Glutamatergic neuron (in vitro differentiated cells): ENCODE results near the gene DGKK. TPM values are rescaled to one million over a fixed set of nuclear protein-coding genes. Genes with fewer than 3 reads are reported as not detected.

ENCODE experiments used
- DNase-seq: peaks from one replicate; pipeline ENCODE4 v3.0.0; 2022
- H3K27ac Mint-ChIP-seq: one replicate; pipeline ENCODE4 v1.8.0; 2020; ENCODE audit warnings: mild to moderate bottlenecking, mixed read lengths, inconsistent platforms; ENCODE audit not compliant: unreplicated experiment
- H3K27me3 Mint-ChIP-seq: one replicate; pipeline ENCODE4 v1.8.0; 2020; ENCODE audit warnings: mild to moderate bottlenecking, moderate library complexity, mixed read lengths, inconsistent platforms; ENCODE audit not compliant: unreplicated experiment
- H3K36me3 Mint-ChIP-seq: one replicate; pipeline ENCODE4 v1.8.0; 2020; ENCODE audit warnings: mild to moderate bottlenecking, mixed read lengths, inconsistent platforms; ENCODE audit not compliant: unreplicated experiment
- H3K4me1 Mint-ChIP-seq: one replicate; pipeline ENCODE4 v1.8.0; 2020; ENCODE audit warnings: mild to moderate bottlenecking, low read depth, mixed read lengths, inconsistent platforms; ENCODE audit not compliant: unreplicated experiment
- H3K4me3 Mint-ChIP-seq: one replicate; pipeline ENCODE4 v1.8.0; 2020; ENCODE audit warnings: mild to moderate bottlenecking, mixed read lengths, inconsistent platforms; ENCODE audit not compliant: unreplicated experiment
- H3K9me3 Mint-ChIP-seq: one replicate; pipeline ENCODE4 v1.8.0; 2020; ENCODE audit warnings: mild to moderate bottlenecking, moderate library complexity, mixed read lengths, inconsistent platforms; ENCODE audit not compliant: unreplicated experiment
- total RNA-seq: library from RNA; stranded (reverse); fragmentation: NEBNext Ultra II Directional; extraction: Animal tissue kit (Norgen Biotek cat#: 25700); gene quantifications from one replicate; pipeline ENCODE4 v1.2.1, GENCODE V29; 2021; ENCODE audit not compliant: unreplicated experiment
- TF ChIP-seq, protein P1 (sequence below): fragments of 200-600 bp; sonication (generic); IDR thresholded peaks from one replicate; pipeline ENCODE4 v1.5.0; 2021; ENCODE audit not compliant: partially characterized antibody, unreplicated experiment

DGKK gene
- total RNA-seq, 1 donor from 2014 or later = not detected

DNA sequence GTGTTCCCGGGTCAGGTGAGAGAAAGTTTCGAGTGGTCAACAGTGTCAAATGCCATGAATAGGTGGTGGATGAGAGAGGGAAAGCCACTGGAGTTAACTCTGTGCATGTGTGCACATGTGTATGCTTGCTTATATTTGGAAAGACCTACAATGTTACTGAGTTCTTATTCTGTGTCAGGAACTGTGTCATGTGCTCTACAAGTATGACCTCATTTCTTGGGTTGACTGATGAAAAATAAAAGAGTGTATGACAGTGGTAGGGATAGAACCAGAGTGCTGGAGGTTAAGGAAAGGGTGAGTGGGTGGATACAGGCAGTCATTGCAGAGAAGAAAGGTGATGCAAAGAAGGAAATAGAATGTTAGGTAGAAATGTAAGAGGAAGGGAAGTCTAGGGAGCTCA lies 22.1 kb upstream of the DGKK start:
- H3K4me1 Mint-ChIP-seq = no peaks in the 10 kb centered on the region
- H3K9me3 Mint-ChIP-seq = peaks cover 2% of the 10 kb centered on the region
- no peaks in the 10 kb centered on the region for H3K36me3 Mint-ChIP-seq
- TF ChIP-seq, protein P1, sequence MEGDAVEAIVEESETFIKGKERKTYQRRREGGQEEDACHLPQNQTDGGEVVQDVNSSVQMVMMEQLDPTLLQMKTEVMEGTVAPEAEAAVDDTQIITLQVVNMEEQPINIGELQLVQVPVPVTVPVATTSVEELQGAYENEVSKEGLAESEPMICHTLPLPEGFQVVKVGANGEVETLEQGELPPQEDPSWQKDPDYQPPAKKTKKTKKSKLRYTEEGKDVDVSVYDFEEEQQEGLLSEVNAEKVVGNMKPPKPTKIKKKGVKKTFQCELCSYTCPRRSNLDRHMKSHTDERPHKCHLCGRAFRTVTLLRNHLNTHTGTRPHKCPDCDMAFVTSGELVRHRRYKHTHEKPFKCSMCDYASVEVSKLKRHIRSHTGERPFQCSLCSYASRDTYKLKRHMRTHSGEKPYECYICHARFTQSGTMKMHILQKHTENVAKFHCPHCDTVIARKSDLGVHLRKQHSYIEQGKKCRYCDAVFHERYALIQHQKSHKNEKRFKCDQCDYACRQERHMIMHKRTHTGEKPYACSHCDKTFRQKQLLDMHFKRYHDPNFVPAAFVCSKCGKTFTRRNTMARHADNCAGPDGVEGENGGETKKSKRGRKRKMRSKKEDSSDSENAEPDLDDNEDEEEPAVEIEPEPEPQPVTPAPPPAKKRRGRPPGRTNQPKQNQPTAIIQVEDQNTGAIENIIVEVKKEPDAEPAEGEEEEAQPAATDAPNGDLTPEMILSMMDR = no peak
- H3K4me3 Mint-ChIP-seq = no peak overlapping the region
- DNase-seq = no peak
- H3K27ac Mint-ChIP-seq = no peak overlapping the region
- H3K27me3 Mint-ChIP-seq = no peaks in the 10 kb centered on the region

DNA sequence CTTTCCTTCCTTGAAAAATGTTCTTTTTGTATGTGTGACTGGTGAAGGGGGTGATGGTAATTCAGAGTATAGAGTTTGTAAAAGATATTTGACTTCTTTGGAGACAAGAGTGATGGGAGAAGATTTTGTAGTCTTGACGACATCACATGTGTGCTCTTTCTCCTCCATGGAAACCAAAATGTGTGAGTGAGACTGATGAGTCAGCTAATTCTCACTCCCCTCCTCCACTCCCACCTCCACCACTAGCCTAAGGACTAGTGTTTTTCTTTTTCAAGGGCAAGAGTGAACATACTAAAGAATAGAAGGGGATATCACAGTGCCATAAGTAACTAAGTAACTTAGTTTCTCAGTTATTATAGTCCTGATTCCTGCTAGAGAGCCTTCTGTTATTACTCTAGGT lies 14.0 kb upstream of the DGKK start:
- TF ChIP-seq, protein P1 = no peak
- H3K27ac Mint-ChIP-seq = no peak overlapping the region
- no peaks in the 10 kb centered on the region for H3K27me3 Mint-ChIP-seq
- no peaks in the 10 kb centered on the region for H3K4me1 Mint-ChIP-seq
- H3K9me3 Mint-ChIP-seq = no peaks in the 10 kb centered on the region
- H3K36me3 Mint-ChIP-seq = no peaks in the 10 kb centered on the region
- H3K4me3 Mint-ChIP-seq = no peak overlapping the region
- no peak for DNase-seq

DNA sequence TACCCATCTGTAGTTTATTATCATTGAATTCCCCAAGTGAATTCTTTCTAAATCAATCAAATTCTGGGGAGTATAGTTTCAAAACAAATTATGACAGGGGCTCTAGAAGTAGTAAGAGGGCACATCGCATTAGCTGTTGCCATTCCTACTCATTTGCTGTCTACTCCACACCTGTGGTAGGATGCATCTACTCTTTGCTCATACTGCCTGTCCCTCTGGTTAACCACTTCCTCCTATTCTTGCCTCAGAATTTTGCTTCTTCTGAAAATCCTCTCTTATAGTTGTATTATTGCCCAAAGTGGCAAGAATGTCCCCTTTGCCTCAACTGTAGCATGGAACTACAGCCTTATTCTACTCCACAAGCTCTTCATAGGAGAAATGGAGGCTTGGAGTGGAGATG lies 12.7 kb upstream of the DGKK start:
- H3K27ac Mint-ChIP-seq = no peak overlapping the region
- H3K27me3 Mint-ChIP-seq = no peaks in the 10 kb centered on the region
- H3K4me3 Mint-ChIP-seq = no peak overlapping the region
- no peak for DNase-seq
- TF ChIP-seq, protein P1 = no peak
- H3K36me3 Mint-ChIP-seq = no peaks in the 10 kb centered on the region
- no peaks in the 10 kb centered on the region for H3K4me1 Mint-ChIP-seq
- H3K9me3 Mint-ChIP-seq = no peaks in the 10 kb centered on the region

DNA sequence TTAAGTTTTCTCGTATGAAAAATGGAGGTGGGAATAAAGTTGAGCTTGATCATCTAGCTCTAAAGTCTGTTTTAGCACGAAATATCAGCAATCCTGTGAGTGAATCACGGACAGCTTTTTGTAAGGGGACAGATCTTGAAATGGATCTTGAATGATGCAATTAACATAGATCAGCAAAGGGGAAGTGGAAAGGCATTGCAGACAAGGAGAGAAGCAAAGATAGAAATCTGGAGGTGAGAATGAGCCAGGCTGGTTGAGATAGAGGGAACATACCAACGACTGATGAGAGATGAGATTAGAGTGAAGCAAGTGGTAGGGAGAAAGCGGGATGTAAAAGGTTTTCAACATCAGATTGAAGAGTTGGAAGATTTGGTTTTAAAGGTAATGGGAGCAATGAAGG lies 4.6 kb upstream of the DGKK start:
- no peak overlapping the region for H3K4me3 Mint-ChIP-seq
- peaks cover 5% of the 10 kb centered on the region for H3K27me3 Mint-ChIP-seq
- H3K9me3 Mint-ChIP-seq = peaks cover 3% of the 10 kb centered on the region

DNA sequence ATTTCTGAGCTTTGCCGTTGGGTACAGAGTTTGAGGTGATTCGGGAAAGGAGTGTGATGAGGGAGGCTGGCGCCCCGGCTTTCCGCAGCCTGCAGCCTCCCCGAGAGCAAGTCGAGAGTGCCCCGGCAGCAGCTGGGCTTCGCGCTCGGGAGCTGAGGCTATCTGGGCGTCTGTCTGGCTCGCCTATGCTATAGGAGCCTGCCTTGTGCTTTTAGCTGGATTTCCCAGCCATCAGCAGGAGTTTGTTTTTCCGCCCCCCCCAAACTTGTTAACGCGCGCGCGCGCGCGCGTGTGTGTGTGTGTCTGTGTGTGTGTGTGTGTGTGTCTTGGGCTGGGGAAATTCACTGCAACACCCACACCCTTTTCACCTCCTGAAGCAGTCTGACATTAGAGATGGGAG lies 765 bp upstream of the DGKK start:
- TF ChIP-seq, protein P1 = no peak
- peak; percentile 36 for DNase-seq
- Mint-ChIP-seq H3K4me1 (peaks cover 2% of the 10 kb centered on the region), H3K4me3 (peak overlapping the region; percentile 75), H3K27ac (no peak overlapping the region), H3K9me3 (peaks cover 3% of the 10 kb centered on the region), H3K36me3 (no peaks in the 10 kb centered on the region), H3K27me3 (peaks cover 13% of the 10 kb centered on the region)

More for the DNA sequence above, 4.6 kb upstream of the DGKK start:
- H3K27ac Mint-ChIP-seq = no peak overlapping the region
- TF ChIP-seq, protein P1 = no peak
- H3K4me1 Mint-ChIP-seq = no peaks in the 10 kb centered on the region
- no peaks in the 10 kb centered on the region for H3K36me3 Mint-ChIP-seq
- no peak for DNase-seq
